ENCODE results near the gene BROX. TPM values are rescaled to one million over a fixed set of nuclear protein-coding genes. Genes with fewer than 3 reads are reported as not detected.
"Not testable (repeated sequence)": the region's sequence is repeated elsewhere in the genome, so short reads cannot be mapped to it uniquely, and the experiment has no call there.

BROX gene
- total RNA-seq, 4 donors from 2014 or later: 74.2 to 102 (median 78.5) TPM

- no peak for DNase-seq (ENCODE audit: low spot score in 2 of 2)
- intact Hi-C loops (cut with DNase I; ENCODE audit: low total_unique reads): no loop called here
- H3K4me3 ChIP-seq (ENCODE audit: low read depth, poor library complexity, severe bottlenecking): no peak overlapping the region
- no peak for TF ChIP-seq CTCF (IDR thresholded peaks at IDR 0.05)
- no peak for TF ChIP-seq POLR2A (IDR thresholded peaks at IDR 0.05)
- WGBS, 2 donors: 75 to 97% methylated on average over 1 of the region's 1 CpG
Observed at GRCh38 chr1:222761083-222761482, 48.7 kb downstream of the BROX start.

- intact Hi-C loops (cut with DNase I; ENCODE audit: low total_unique reads); H3K4me3 ChIP-seq (ENCODE audit: low read depth, poor library complexity, severe bottlenecking); DNase-seq (ENCODE audit: low spot score in 2 of 2): not testable (repeated sequence)
- 49 to 98% methylated on average over 4 of the region's 4 CpGs for WGBS, 2 donors
Observed at GRCh38 chr1:222762178-222762577, 49.8 kb downstream of the BROX start.

GRCh38 chr1:222767152-222767571 lies 54.8 kb downstream of the BROX start:
- intact Hi-C loops (cut with DNase I; ENCODE audit: low total_unique reads): no loop called here
- no peak overlapping the region for H3K4me3 ChIP-seq (ENCODE audit: low read depth, poor library complexity, severe bottlenecking)
- DNase-seq (ENCODE audit: low spot score in 2 of 2): no peak
- TF ChIP-seq CTCF (IDR thresholded peaks at IDR 0.05) (no peak), POLR2A (IDR thresholded peaks at IDR 0.05) (no peak)
- 87 to 88% methylated on average over 5 of the region's 5 CpGs for WGBS, 2 donors

GRCh38 chr1:222768592-222768991 lies 56.2 kb downstream of the BROX start:
- DNase-seq (ENCODE audit: low spot score in 2 of 2): no peak
- intact Hi-C loops (cut with DNase I; ENCODE audit: low total_unique reads): no loop called here
- TF ChIP-seq CTCF (IDR thresholded peaks at IDR 0.05) (no peak), POLR2A (IDR thresholded peaks at IDR 0.05) (no peak)
- H3K4me3 ChIP-seq (ENCODE audit: low read depth, poor library complexity, severe bottlenecking): no peak overlapping the region

- intact Hi-C loops (cut with DNase I; ENCODE audit: low total_unique reads): no loop called here
- no peak overlapping the region for H3K4me3 ChIP-seq (ENCODE audit: low read depth, poor library complexity, severe bottlenecking)
- DNase-seq (ENCODE audit: low spot score in 2 of 2): no peak
- 81% methylated on average over 1 of the region's 1 CpG for WGBS, 2 donors
- TF ChIP-seq POLR2A (IDR thresholded peaks at IDR 0.05) (no peak), CTCF (IDR thresholded peaks at IDR 0.05) (no peak)
Observed at GRCh38 chr1:222769181-222769580, 56.8 kb downstream of the BROX start.

- DNase-seq (ENCODE audit: low spot score in 2 of 2): no peak
- no peak overlapping the region for H3K4me3 ChIP-seq (ENCODE audit: low read depth, poor library complexity, severe bottlenecking)
- intact Hi-C loops (cut with DNase I; ENCODE audit: low total_unique reads): no loop called here
- TF ChIP-seq CTCF (IDR thresholded peaks at IDR 0.05): no peak
- TF ChIP-seq POLR2A (IDR thresholded peaks at IDR 0.05): no peak
- 71 to 86% methylated on average over 2 of the region's 2 CpGs for WGBS, 2 donors
Observed at GRCh38 chr1:222769971-222770620, 57.7 kb downstream of the BROX start.

All from lower leg skin (tissue), 4 donors.